ENCODE data around the gene ZNF419.
"Not testable (repeated sequence)": the region's sequence is repeated elsewhere in the genome, so short reads cannot be mapped to it uniquely, and the experiment has no call there.

Gene ZNF419

GRCh38 chr19:57487477-57488298, at the start of gene ZNF419:
Gene ZNF419 (plus strand): TSS chr19:57487750. CDS start chr19:57487951, 201 bp downstream.
- peak; percentile 54 to 86 for DNase-seq

- DNase-seq = no peak
Measured at GRCh38 chr19:57437931-57438330, 49.6 kb upstream of the ZNF419 start.

- DNase-seq = no peak
Measured at GRCh38 chr19:57438925-57439324, 48.6 kb upstream of the ZNF419 start.

GRCh38 chr19:57441979-57442752, 45.4 kb upstream of the ZNF419 start:
- DNase-seq = no peak

- DNase-seq = no peak
Measured at GRCh38 chr19:57443121-57443696, 44.3 kb upstream of the ZNF419 start.

GRCh38 chr19:57452307-57452706, 35.2 kb upstream of the ZNF419 start:
- DNase-seq = no peak

DNA sequence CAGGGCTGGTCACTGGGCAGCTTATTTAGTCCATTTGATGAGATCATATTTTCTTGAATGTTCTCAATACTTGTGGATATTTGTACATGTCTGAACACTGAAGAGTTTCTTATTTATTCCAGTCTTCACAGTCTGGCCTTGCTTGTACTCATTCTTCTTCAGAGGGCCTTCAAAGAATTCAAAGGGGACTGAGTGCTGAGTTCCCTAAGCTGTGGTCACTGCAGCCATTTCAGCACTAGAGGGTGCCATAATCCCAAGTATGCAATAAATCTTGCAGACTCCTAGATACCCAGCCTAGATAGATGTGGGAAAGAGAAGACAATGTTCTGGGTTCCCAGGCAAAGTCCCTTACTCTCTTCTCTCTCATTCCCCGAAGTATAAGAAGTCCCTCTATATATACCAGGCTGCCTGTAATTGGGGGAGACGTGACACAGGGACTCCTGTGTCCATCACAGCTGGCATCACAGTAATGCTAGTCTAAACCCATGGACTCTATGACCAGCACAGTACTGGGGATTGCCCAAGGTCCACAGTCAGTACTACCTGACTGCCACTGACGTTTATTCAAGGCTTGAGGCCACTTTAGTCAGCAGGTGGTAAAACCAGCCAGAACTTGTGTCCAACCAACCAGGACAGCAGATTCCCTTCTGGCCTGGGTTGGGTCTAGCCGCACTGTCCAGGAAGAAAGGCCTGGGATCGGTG, 21.7 kb upstream of the ZNF419 start:
- DNase-seq = no peak

DNA sequence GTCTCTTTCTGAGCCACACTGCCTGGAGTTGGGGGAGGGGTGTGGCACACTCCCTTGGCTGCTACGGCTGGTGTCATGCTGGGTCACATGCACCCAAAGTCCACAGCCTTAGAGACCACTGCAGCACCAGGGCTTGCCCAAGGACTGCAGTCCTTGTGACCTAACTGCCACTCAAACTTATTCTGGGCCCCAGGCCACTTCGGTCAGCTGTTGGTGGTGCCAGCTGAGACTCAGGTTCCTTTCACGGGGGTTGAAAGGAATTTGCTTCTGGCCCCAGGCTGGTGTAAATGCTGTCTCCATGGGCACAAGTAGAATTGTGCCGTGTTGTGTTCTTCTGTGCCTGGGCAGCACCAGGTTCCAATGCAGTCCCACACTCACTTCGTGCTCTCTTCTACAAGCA, 21.1 kb upstream of the ZNF419 start:
- no peak for DNase-seq

DNA sequence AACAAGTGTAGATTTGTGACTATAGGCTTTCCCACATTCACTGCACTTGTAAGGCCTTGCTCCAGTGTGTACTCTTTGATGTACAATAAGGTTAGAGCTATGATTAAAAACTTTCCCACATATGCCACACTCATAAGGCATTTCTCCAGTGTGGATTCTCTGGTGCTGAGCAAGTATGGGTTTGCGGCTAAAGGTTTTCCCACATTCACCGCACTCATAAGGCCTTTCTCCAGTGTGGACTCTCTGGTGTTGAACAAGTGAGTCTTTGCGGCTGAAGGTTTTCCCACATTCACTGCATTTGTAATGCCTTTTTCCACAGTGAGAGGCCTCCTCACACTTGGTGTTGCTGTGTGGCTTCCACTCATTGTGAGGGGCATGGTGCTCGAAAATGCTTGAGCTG, 13.9 kb upstream of the ZNF419 start:
- no peak for DNase-seq

- peak; percentile 91 to 93 for DNase-seq
Measured at GRCh38 chr19:57477191-57478008, 10.2 kb upstream of the ZNF419 start, which contains the start of gene ZNF772. Gene ZNF772 (minus strand): TSS chr19:57477566. CDS start chr19:57477309, 257 bp downstream.

GRCh38 chr19:57488299-57488644, 722 bp downstream of the ZNF419 start:
- not testable (repeated sequence) for DNase-seq

- not testable (repeated sequence) for DNase-seq
Measured at GRCh38 chr19:57499332-57499679, 11.8 kb downstream of the ZNF419 start.

- DNase-seq = peak; percentile 87 to 95
Measured at GRCh38 chr19:57499680-57500395, 12.3 kb downstream of the ZNF419 start, which contains the start of gene ZNF773. Gene ZNF773 (plus strand): TSS chr19:57499938. CDS start chr19:57500081, 143 bp downstream.

DNA sequence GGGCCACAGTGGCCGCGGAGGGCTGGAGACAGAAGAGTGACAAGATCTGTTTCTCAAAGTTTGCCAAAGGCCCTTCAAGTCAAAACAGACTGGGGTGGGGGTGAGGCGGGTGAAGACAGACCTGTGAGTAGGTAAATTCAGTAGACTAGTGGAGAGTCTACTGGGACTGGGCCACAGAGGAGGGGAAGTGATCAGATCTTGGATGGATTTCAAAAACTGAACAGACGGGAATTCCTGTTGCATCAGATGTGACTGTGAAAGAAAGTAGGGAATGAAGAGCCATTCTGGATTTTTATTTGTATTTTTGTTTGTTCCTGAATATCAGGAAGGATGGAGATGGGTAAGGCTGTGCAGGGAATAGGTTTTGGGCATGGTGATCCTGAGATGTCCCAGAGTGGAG, 12.8 kb downstream of the ZNF419 start:
- DNase-seq = peak in 1 of 2 experiments; percentile 12

DNA sequence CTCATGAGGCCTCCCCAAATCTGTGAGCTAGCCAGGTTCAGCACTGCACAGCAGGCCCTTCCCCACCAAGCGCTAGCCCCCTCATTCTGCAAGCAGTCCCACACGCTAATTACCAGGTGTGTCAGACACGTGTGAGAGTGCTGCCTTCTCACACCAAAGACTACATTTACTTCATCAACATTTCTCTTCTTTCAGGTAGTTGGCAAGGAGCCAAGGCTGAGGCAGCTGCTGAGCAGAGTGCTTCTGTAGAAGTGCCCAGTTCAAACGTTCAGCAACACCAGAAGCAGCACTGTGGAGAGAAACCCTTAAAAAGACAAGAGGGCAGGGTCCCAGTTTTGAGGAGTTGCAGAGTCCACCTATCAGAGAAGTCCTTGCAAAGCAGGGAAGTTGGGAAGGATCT, 18.6 kb downstream of the ZNF419 start:
- no peak for DNase-seq

GRCh38 chr19:57511484-57511883, 23.9 kb downstream of the ZNF419 start:
- DNase-seq = no peak

GRCh38 chr19:57512845-57513244, 25.3 kb downstream of the ZNF419 start:
- no peak for DNase-seq

DNA sequence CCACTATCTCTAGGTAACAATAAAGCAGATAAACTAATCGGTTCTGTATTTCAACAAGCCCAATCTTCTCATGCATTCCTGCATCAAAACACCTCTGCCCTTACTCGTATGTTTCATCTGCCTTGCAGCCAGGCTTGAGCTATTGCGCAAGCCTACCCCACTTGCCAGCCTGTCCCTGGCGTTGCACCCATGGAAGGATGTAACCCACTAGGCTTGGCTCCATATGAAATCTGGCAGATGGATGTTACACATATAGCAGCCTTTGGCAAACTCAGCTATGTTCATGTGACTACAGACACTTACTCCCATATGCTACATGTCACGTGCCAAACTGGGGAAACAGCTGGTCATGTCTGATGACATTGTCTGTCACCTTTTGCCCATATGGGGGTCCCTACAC, 27.7 kb downstream of the ZNF419 start:
- peak in 1 of 2 experiments; percentile 52 for DNase-seq

- DNase-seq = not testable (repeated sequence)
Measured at GRCh38 chr19:57518021-57518420, 30.5 kb downstream of the ZNF419 start.

DNA sequence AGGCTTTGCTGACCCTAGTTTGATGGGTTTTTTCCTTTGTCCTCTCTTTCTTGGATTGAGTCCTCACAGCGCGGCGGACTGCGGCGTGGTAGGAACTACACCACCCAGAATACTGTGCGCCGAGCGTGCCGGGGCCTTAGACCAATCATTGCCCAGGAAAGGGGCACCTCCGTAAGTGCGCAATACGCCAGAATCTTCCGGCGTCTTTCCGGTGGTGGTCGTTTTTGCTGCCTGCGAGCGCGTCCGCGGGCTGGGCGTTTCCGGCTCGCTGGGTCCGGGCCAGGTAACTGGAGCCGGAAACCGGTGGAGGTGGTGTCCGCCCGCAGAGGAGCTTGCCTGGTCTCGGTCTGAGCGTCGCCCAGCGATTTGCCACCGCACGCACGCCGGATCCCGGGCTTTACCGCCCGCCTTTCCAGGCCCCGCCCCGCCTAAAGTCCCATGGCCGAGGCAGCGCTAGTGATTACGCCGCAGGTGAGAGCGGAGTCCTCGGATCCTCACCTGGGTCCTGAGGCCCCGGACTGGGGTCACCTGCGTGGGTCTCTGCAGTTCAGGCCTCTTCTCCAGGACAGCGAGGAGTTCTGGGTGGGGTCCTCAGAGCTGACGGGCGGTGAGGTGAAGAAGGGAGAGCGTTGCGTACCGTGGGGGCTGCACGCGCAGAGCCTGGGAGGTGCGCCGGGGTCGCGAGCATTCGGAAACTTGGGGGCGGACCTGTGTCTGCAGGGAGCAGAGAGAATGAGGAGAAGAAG, 39.8 kb downstream of the ZNF419 start, which contains the start of gene ZNF549:
ZNF549 (plus strand) TSS at position 221 of the 746 bp plus-strand sequence; CDS start at position 439, 218 bp downstream.
- peak; percentile 55 to 93 for DNase-seq
